NCI-H2107 (cell line): ENCODE data around the gene IL3RA.
"Not testable (repeated sequence)": the region's sequence is repeated elsewhere in the genome, so short reads cannot be mapped to it uniquely, and the experiment has no call there.

Source experiments
- DNase-seq: peaks from one replicate; lab custom pipeline; 2025; lab: John Stamatoyannopoulos, UW

Gene IL3RA

GRCh38 chrX:1400049-1400448 is 63.5 kb downstream of the IL3RA start:
- no peak for DNase-seq

- DNase-seq: no peak
These were observed 64.3 kb downstream of the IL3RA start for GRCh38 chrX:1400742-1401471.

GRCh38 chrX:1401611-1402430 is 65.2 kb downstream of the IL3RA start:
- no peak for DNase-seq

- no peak for DNase-seq
These were observed 66.6 kb downstream of the IL3RA start for GRCh38 chrX:1403228-1403627.

- DNase-seq: not testable (repeated sequence)
These were observed 67.3 kb downstream of the IL3RA start for GRCh38 chrX:1403867-1404266.

- DNase-seq: not testable (repeated sequence)
These were observed 69.2 kb downstream of the IL3RA start for GRCh38 chrX:1405769-1406168.

- DNase-seq: no peak
These were observed 70.5 kb downstream of the IL3RA start for GRCh38 chrX:1407035-1407434.

- no peak for DNase-seq
These were observed 74.7 kb downstream of the IL3RA start for GRCh38 chrX:1411326-1411725.

GRCh38 chrX:1412551-1413161 is 76.1 kb downstream of the IL3RA start:
- no peak for DNase-seq

- DNase-seq: no peak
These were observed 79.8 kb downstream of the IL3RA start for GRCh38 chrX:1416327-1416784.

GRCh38 chrX:1416965-1417760 is 80.6 kb downstream of the IL3RA start:
- no peak for DNase-seq

GRCh38 chrX:1417921-1418771 is 81.6 kb downstream of the IL3RA start:
- no peak for DNase-seq

- DNase-seq: no peak
These were observed 82.4 kb downstream of the IL3RA start for GRCh38 chrX:1418901-1419544.

GRCh38 chrX:1419545-1420355 is 83.2 kb downstream of the IL3RA start:
- DNase-seq: no peak

GRCh38 chrX:1420371-1420770 is 83.8 kb downstream of the IL3RA start:
- no peak for DNase-seq

GRCh38 chrX:1421433-1422134 is 85.0 kb downstream of the IL3RA start:
- DNase-seq: no peak

GRCh38 chrX:1422135-1422465 is 85.5 kb downstream of the IL3RA start:
- DNase-seq: no peak

GRCh38 chrX:1423215-1423614 is 86.6 kb downstream of the IL3RA start:
- DNase-seq: no peak
